GM12892 (cell line): ENCODE results near the gene ITGB2.

Source experiments
- DNase-seq: peaks from one replicate; pipeline ENCODE4 v3.0.0; 2011; ENCODE audit not compliant: insufficient read length
- FAIRE-seq: peaks from 2 replicates; lab custom pipeline; 2011; peaks lifted over from hg19 to GRCh38; lab: Jason Lieb, UNC
- POLR2A ChIP-seq: IDR thresholded peaks from 2 replicates; pipeline ENCODE4 v1.6.1; 2011; ENCODE audit warnings: low read depth, low read length, control low read depth
- POLR2AphosphoS5 ChIP-seq: IDR thresholded peaks from 2 replicates; pipeline ENCODE4 v1.6.1; 2011; ENCODE audit warnings: low read depth, low read length, control low read depth
- TAF1 ChIP-seq: IDR thresholded peaks from 2 replicates; pipeline ENCODE4 v1.6.1; 2011; ENCODE audit warnings: low read depth, mild to moderate bottlenecking, control low read depth, low read length, borderline replicate concordance

ITGB2 gene

DNA sequence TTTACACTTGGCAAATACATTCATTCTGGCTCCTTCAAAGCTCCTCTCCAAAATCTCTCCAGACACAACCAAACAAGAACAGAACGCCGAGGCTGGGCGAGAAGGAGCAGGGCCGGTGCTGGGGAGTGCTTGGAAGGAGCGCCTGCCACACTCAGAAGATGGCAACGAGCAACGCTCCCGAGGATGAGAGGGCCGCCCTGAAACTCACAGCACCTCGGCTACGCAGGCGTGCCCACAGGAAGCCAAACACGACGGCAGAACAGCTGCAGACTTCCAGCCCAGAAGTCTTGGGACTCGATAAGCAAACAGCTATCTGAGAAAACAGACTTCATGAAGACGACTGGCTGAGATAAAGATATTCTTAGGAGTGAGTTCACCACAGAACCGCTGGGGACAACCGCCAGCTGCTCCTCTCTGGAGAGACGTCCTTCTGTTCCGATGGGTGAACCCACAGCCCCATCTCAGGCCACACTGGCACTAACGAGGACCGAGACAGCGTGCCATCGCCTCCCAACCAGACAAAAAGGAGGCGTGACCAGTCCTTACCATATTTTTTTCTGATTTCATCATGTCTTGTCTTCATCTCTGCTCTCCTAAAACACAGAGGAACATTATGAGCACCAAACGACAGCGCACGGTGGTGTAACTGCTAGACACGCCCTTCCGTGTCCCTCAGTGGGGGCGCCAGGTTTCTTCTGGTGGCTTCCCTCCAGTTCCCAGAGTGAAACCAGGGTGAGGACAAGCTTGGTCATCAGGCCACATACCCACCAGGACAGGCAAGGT, 65.8 kb downstream of the ITGB2 start:
- TF ChIP-seq TAF1 (no peak), POLR2A (no peak)
- no peak for DNase-seq
- FAIRE-seq: no peak

- TF ChIP-seq POLR2A (no peak), TAF1 (no peak), POLR2AphosphoS5 (no peak)
- FAIRE-seq: no peak
- DNase-seq: no peak
Measured at GRCh38 chr21:44854391-44854663, 66.4 kb downstream of the ITGB2 start.

DNA sequence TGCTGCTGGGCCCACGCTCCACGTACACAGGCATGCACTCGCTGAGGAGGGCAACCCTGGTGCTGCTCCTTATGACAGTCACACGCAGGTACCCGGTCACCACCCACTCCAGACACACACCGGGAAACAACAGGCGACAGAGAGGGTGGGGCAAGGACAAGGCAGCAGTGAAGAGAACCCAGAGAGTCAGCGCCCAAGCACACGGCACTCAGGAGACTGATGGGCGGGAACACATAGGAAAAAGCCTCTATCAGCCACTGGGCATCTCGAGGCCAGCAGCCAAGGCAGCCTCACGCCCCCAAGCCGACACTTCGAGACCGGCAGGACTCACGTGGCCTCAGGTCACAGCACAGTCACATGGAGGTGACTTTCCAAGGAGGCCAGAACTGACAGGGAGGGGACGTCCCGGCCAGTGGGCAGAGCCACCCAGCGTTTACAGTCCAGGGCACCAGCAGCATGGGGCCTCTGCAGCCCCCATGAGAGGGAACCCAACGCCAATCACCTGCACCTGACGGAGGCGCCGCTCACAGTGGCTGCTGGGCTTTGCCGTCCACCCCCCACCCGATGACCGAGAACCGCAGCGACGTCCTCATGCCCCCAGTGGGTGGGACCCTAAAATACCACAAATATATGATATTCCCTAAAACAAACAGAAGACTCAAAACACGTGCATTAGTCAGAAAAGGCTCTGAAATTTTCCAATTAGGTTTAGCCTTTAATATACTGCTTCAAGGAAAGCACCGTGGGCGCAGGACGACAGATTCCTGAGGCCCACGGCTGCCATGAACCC, 66.9 kb downstream of the ITGB2 start:
- TF ChIP-seq POLR2AphosphoS5 (no peak), POLR2A (no peak), TAF1 (no peak)
- DNase-seq (no peak), FAIRE-seq (no peak)

- no peak for DNase-seq
- no peak for TF ChIP-seq TAF1
- TF ChIP-seq POLR2A: no peak
- TF ChIP-seq POLR2AphosphoS5: no peak
- FAIRE-seq: no peak
Measured at GRCh38 chr21:44850905-44851657, 69.6 kb downstream of the ITGB2 start.

- DNase-seq: no peak
- TF ChIP-seq POLR2A (no peak), TAF1 (no peak), POLR2AphosphoS5 (no peak)
- FAIRE-seq: no peak
Measured at GRCh38 chr21:44850208-44850800, 70.4 kb downstream of the ITGB2 start.

DNA sequence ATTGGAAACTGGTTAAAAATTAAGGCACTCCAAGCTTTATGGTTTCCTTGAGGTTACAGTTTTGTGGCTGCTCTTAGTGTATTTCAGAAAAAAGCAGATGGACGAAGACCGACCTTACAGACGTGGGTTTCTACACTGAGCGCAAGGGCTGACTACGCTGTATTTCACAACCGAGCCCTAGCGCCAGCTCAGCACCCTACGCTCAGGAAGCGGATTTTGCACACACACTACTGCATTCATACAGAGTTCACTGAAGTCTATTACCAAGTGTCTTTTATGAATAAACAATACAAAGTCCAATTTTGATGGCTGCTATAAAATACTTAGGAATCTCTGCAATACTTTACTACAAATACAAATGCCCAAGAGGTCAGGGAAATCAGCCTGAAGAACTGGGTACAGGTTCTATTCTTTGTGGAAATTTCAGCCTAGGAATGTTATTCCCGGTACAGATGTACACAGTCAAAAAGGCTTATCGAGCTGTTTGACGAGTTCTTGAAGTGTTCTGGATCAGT, 71.0 kb downstream of the ITGB2 start:
- no peak for TF ChIP-seq POLR2A
- no peak for TF ChIP-seq POLR2AphosphoS5
- no peak for TF ChIP-seq TAF1
- DNase-seq (no peak), FAIRE-seq (no peak)

DNA sequence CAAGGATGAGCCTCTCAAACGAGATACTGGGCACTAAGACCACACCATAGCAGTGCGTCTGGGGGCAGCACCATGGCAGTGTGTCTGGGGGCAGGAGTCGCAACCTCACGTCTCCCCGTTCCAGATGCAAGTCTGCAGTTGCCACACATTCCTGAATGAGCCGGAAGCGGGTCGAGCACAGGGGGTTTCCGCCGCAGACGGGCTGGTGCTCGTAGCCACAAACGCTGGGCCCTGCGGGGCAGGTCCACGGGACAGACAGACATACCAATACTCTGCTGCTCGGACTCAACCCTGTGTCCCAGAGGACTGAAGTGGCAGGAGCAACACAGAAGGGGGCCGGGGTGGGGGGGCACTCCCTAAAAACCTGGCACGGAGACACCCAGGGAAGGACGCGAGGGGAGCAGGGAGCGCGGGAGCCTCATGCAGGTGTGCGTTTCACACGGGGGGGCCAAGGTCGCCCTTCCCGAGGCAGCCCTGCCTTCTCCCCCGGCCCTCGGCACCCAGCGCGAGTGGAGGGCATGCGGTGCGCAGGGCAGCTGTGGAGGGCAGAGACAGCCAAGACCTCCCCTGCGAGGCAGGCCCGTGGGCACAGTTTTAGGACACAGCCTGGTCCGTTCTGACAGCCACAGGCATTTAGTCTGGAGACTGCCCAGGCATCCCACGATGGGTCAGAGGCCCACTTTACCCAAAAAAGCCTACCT, 71.7 kb downstream of the ITGB2 start:
- DNase-seq: no peak
- no peak for FAIRE-seq
- no peak for TF ChIP-seq POLR2A
- no peak for TF ChIP-seq POLR2AphosphoS5
- TF ChIP-seq TAF1: no peak

GRCh38 chr21:44847261-44848056, 73.2 kb downstream of the ITGB2 start:
- FAIRE-seq: no peak
- TF ChIP-seq POLR2AphosphoS5: no peak

DNA sequence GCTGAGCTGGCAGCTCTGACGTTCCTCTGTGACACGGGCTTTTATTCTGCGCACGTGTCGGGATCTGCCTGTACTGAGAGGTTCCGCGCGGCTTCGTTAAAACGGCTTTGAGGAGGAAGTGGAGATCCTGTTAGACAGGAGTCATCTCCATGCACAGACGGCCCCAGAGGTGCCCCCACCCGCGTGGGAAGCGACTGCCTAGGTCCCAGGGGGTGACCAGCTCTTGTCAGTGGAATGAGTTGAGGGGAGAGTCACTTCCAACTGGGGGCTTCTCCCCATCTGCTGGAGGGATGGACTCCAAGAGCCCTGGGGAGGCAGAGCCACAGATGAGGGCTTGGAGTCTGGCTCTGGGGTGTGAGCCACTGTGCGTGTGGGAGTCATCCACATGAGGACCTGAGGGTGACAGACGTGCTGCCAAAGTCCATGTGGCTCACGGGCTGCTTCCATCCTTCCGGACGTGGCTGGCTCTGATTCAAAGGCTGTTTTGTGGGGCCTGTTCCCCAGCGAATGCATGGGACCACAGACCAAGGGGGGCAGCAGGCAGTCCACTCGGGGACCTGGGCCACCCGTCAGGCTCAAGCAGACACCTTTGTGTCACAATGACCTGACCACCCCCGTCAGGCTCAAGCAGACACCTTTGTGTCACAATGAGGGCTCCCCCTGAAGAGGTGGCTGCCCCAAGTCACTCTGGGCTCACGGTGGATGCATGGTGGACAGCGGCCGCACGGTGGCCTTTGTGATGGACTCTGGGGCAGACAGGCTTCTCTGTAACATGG, 74.0 kb downstream of the ITGB2 start:
- no peak for DNase-seq
- TF ChIP-seq TAF1 (no peak), POLR2A (no peak), POLR2AphosphoS5 (no peak)
- FAIRE-seq: no peak

More at GRCh38 chr21:44847261-44848056, 73.2 kb downstream of the ITGB2 start:
- DNase-seq: no peak

DNA sequence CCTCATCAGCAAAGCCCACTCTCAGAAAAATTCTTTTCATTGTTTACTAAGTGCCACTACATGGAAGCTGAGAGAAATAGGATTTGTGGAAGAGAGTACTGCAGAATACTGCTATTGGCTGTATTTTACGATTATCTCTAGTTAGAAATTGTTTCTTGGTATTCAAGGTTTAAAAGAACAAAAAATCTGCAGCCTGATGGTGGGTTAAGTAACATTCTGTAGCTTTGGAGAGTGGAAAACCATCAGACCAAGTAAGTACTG, 74.5 kb downstream of the ITGB2 start:
- no peak for TF ChIP-seq POLR2AphosphoS5
- no peak for TF ChIP-seq TAF1
- no peak for TF ChIP-seq POLR2A
- FAIRE-seq: no peak
- DNase-seq: no peak
